Spinal cord (tissue), 10 donors: Measurements from ENCODE around the gene ACAA1. TPM values are rescaled to one million over a fixed set of nuclear protein-coding genes. Genes with fewer than 3 reads are reported as not detected.
"Not testable (repeated sequence)": the region's sequence is repeated elsewhere in the genome, so short reads cannot be mapped to it uniquely, and the experiment has no call there.

Experiments
- DNase-seq, 6 donors: peaks; one replicate each; pipeline versions ENCODE4 v3.0.0 to v3.0.0-alpha.2; 2013 to 2015; ENCODE audit warnings: low spot score in 6 of 6, low read depth in 4 of 6
- H3K27ac ChIP-seq: one replicate; pipeline ENCODE4 v1.5.1; 2013; ENCODE audit warnings: low read depth, low read length, control low read depth
- H3K27me3 ChIP-seq: one replicate; pipeline ENCODE4 v1.6.1; 2013; ENCODE audit warnings: low read length; ENCODE audit not compliant: control insufficient read depth, insufficient read depth
- H3K36me3 ChIP-seq: one replicate; pipeline ENCODE4 v1.6.1; 2013; ENCODE audit warnings: low read length; ENCODE audit not compliant: control insufficient read depth, insufficient read depth
- H3K4me1 ChIP-seq: one replicate; pipeline ENCODE4 v1.6.1; 2013; ENCODE audit warnings: low read length; ENCODE audit not compliant: control insufficient read depth, insufficient read depth
- H3K4me3 ChIP-seq: one replicate; pipeline ENCODE4 v1.5.1; 2013; ENCODE audit warnings: low read depth, low read length, control low read depth
- H3K9me3 ChIP-seq: one replicate; pipeline ENCODE4 v1.6.1; 2013; ENCODE audit warnings: low read length; ENCODE audit not compliant: control insufficient read depth, insufficient read depth
- WGBS: methylation state at CpG from one replicate; pipeline ENCODE4 v1.1.5; 2013; ENCODE audit warnings: missing lambda C conversion rate; ENCODE audit not compliant: insufficient coverage; 5-methylcytosine and 5-hydroxymethylcytosine counted together
- polyA plus RNA-seq, 2 donors: library from polyadenylated mRNA; unstranded; fragments of 120-200 nt; gene quantifications; one replicate each; pipeline ENCODE4 v1.2.1, GENCODE V29; 2013; ENCODE audit not compliant: insufficient read length in 2 of 2
- small RNA-seq: library from RNA; depleted of rRNA; stranded (forward); fragments of <200 nt; gene quantifications from one replicate; pipeline ENCODE3, GENCODE V24; 2014; ENCODE audit warnings: low replicate concordance
- total RNA-seq, 2 donors: library from RNA; depleted of rRNA in 1 of 2; stranded (reverse); fragments of 120-200 nt in 1 of 2; fragments of >200 nt in 1 of 2; gene quantifications; one replicate each; pipeline versions ENCODE4 v1.2.3 to v1.2.4, GENCODE V29; 2013 to 2014
- donor health status: healthy.

Gene ACAA1
- total and polyA plus RNA-seq, 4 donors, result 30.2 to 100 (median 67.9) TPM

DNA sequence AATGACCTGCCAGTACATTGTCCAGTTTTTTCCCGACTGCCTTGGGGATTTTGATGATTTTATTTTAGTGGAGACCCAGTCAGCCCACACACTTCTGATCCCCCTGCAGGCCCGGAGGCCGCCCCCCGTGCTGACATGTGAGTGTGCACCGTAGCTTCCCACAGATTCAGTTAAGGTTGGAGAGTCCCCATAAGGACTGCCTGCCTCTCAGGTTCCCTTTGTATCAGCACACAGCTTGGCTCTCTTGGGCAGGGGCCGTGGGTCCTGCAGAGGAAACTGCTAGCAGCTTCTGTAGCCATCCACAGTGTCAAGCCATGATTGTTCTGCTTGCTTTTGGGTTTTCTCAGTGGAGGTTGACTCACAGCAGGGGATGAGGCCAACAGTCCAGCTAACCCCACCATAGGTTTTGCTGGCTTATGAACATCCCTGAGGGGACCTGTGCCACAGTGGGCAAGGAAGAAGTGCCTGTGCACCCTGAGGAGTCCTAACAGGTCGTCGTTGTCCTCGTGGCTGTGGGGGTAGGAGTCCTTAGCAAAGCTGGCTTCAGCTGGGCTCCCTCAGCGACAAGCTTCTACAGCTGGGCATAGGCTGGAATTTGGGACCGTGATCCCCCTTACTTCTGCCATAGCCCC lies 51.5 kb downstream of the ACAA1 start:
- Histone ChIP-seq H3K27ac (no peak overlapping the region), H3K9me3 (peaks cover 2% of the 10 kb centered on the region), H3K4me1 (no peaks in the 10 kb centered on the region), H3K4me3 (no peak overlapping the region), H3K27me3 (no peaks in the 10 kb centered on the region), H3K36me3 (no peaks in the 10 kb centered on the region)
- DNase-seq, result no peak
- 94% methylated on average over 10 of the region's 11 CpGs for WGBS

DNA sequence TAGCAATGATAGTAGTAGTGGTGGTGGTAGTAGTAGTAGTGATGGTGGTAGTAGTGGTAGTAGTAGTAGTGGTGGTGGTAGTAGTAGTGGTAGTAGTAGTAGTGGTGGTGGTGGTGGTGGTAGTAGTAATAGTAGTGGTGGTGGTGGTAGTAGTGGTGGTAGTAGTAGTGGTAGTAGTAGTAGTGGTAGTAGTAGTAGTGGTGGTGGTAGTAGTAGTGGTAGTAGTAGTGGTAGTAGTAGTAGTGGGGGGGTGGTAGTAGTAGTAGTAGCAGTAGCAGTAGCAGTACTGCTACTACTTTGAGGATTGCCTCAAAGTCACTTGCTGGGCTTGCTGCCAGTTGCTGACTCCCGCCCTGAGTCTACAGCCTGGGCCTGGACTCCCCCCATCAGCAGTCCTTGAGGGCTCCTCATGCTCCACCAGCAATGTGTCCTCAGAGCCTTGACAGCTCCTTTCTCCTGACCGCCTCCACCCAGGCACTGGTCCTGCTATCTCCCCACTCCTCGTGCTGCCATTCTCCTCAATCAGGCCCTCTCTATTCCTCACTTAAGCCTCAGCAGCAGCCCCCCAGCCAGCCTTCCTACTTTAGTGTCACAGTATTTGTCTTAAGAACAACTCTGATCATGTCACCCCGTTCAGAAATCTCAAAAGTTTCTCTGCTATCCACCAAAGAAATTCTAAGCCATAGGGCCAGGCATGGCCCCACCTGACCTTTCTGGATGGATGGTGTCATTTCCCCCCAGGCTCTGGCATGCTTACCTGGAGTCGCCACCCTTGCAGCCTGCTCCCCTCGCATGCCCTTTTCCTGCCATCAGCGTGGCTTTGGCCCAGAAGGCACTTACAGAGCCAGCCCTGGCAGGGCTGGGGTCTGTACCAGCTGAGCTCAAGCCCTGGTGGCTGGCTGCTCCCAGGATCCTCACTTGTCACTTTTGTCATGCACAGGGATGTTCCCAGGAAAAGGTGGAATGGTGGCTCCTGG lies 52.3 kb downstream of the ACAA1 start:
- Histone ChIP-seq H3K9me3 (peaks cover 2% of the 10 kb centered on the region), H3K27ac (no peak overlapping the region), H3K27me3 (no peaks in the 10 kb centered on the region), H3K36me3 (no peaks in the 10 kb centered on the region), H3K4me1 (no peaks in the 10 kb centered on the region), H3K4me3 (no peak overlapping the region)
- no peak for DNase-seq
- WGBS, result 76% methylated on average over 7 of the region's 7 CpGs

DNA sequence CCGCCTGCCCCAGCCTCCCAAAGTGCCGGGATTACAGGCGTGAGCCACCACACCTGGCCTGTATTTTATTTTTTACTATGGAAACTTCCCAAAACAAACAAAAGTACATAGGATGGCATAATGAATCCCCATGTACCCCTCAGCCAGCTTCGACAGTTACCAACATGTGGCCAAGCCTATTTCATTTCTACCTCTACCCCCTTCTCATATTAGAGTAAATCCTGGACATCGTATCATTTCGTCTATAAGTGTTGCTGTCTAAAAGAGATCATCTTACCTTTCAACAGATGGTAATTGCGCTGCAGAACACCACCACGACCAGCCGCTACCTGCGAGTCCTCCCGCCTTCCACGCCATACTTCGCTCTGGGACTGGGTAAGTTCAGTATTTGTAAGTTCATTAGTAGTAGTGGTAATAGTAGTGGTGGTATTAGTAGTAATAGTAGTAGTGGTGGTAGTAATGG lies 53.0 kb downstream of the ACAA1 start:
- Histone ChIP-seq H3K9me3 (peaks cover 2% of the 10 kb centered on the region), H3K27ac (no peak overlapping the region), H3K36me3 (no peaks in the 10 kb centered on the region), H3K4me1 (no peaks in the 10 kb centered on the region), H3K4me3 (no peak overlapping the region), H3K27me3 (no peaks in the 10 kb centered on the region)
- 97% methylated on average over 11 of the region's 13 CpGs for WGBS
- no peak for DNase-seq

DNA sequence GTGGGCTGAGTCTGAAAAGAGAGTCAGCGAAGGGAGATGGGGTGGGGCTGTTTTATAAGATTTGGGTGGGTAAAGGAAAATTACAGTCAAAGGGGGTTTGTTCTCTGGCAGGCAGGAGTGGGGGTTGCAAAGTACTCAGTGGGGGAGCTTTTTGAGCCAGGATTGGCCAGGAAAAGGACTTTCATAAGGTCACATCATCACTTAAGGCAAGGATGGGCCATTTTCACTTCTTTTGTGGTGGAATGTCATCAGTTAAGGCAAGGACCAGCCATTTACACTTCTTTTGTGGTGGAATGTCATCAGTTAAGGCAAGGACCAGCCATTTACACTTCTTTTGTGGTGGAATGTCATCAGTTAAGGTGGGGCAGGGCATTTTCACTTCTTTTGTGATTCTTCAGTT lies 53.7 kb downstream of the ACAA1 start:
- not testable (repeated sequence) for H3K27me3 ChIP-seq, H3K4me1 ChIP-seq, H3K9me3 ChIP-seq, H3K27ac ChIP-seq, H3K36me3 ChIP-seq, H3K4me3 ChIP-seq, DNase-seq
- no CpG with 5 or more reads among the region's 1 CpG for WGBS

DNA sequence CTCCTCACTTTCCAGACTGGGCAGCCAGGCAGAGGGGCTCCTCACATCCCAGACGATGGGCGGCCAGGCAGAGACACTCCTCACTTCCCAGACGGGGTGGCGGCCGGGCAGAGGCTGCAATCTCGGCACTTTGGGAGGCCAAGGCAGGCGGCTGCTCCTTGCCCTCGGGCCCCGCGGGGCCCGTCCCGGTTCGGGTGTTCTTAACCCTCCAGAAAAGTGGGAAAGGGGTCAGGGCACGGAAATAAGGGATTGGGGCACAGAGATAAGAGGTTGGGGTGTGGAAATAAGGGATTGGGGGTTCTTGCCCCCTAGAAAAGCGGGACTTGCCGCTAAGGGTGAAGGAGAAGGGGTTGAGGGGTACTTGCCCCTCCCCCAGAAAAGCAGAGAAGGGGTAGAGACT lies 54.6 kb downstream of the ACAA1 start:
- not testable (repeated sequence) for DNase-seq, H3K36me3 ChIP-seq, H3K4me3 ChIP-seq, H3K27ac ChIP-seq, H3K4me1 ChIP-seq, H3K9me3 ChIP-seq, H3K27me3 ChIP-seq
- 93% methylated on average over 8 of the region's 16 CpGs for WGBS

DNA sequence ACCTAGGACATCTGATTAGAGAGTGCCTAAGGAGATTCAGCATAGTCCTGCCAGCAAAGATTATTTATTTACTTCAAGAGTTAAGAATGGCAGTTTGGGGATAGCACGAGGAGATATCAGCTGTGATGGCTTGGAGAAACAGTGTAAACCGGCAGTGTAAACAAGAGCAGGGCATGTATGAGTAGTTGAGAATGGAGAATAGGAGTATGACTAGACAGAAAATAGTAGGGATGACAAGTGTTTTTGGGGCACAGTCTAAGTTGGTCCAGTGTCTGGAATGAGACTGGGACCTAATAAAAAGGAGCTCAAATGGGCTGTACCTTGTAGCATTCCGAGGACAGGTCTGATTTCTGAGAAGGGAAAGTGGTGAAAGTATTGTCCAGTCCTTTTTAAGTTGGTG lies 59.9 kb downstream of the ACAA1 start:
- DNase-seq, H3K36me3 ChIP-seq, H3K4me1 ChIP-seq, H3K9me3 ChIP-seq, H3K27ac ChIP-seq, H3K4me3 ChIP-seq, H3K27me3 ChIP-seq: not testable (repeated sequence)
- 70% methylated on average over 1 of the region's 3 CpGs for WGBS

Small RNA genes within 50 kb of the gene (small RNA-seq; reads per million reads assigned to genes)
- not detected for gene RF00019

Other genes starting within 250 kb of the ACAA1 start
- 10 to 100 TPM in 1 of 2 donors, 1 to 10 TPM in 1; 7.2 to 12.3 TPM for gene VILL, start 146.3 kb downstream of the ACAA1 start, total RNA-seq
- 10 to 100 TPM in 1 of 2 donors, 1 to 10 TPM in 1; 9.9 to 12.1 TPM for gene VILL, start 146.3 kb downstream of the ACAA1 start, polyA plus RNA-seq
- gene PLCD1, start 107.5 kb downstream of the ACAA1 start, total RNA-seq, result 10 to 100 TPM; 12.5 to 30.1 TPM
- gene PLCD1, start 107.5 kb downstream of the ACAA1 start, polyA plus RNA-seq, result 10 to 100 TPM; 25.0 to 27.9 TPM
- 1 to 10 TPM; 1.2 to 7.5 TPM for gene DLEC1, start 97.9 kb downstream of the ACAA1 start, total RNA-seq
- gene DLEC1, start 97.9 kb downstream of the ACAA1 start, polyA plus RNA-seq, result 1 to 10 TPM; 6.5 to 8.4 TPM
- gene MYD88, start 1.5 kb upstream of the ACAA1 start, total RNA-seq, result 1 to 10 TPM; 5.1 to 9.3 TPM
- 10 to 100 TPM; 21.5 to 22.2 TPM for gene MYD88, start 1.5 kb upstream of the ACAA1 start, polyA plus RNA-seq
- gene OXSR1, start 28.4 kb upstream of the ACAA1 start, total RNA-seq, result 10 to 100 TPM; 33.7 to 36.1 TPM
- 10 to 100 TPM; 32.3 to 33.2 TPM for gene OXSR1, start 28.4 kb upstream of the ACAA1 start, polyA plus RNA-seq
- gene SLC22A13, start 128.7 kb upstream of the ACAA1 start, total RNA-seq, result under 1 TPM; 0.40 to 0.50 TPM
- gene SLC22A13, start 128.7 kb upstream of the ACAA1 start, polyA plus RNA-seq, result under 1 TPM; 0.10 to 0.42 TPM
- under 1 TPM; 0.10 to 0.28 TPM for gene SLC22A14, start 145.2 kb upstream of the ACAA1 start, total RNA-seq
- gene SLC22A14, start 145.2 kb upstream of the ACAA1 start, polyA plus RNA-seq, result under 1 TPM; 0.33 to 0.75 TPM
- gene XYLB, start 209.7 kb upstream of the ACAA1 start, total RNA-seq, result 1 to 10 TPM; 6.9 to 7.5 TPM
- 1 to 10 TPM; 4.0 to 5.8 TPM for gene XYLB, start 209.7 kb upstream of the ACAA1 start, polyA plus RNA-seq